ENCODE data around the gene SMG6. TPM values are rescaled to one million over a fixed set of nuclear protein-coding genes. Genes with fewer than 3 reads are reported as not detected.

The SMG6 gene
- total and polyA plus RNA-seq, 2 of the 13 experiments (the other 11 are each of a cell fraction or from before 2014, with no cell fraction given) = 4.6 to 14.6 TPM

DNA sequence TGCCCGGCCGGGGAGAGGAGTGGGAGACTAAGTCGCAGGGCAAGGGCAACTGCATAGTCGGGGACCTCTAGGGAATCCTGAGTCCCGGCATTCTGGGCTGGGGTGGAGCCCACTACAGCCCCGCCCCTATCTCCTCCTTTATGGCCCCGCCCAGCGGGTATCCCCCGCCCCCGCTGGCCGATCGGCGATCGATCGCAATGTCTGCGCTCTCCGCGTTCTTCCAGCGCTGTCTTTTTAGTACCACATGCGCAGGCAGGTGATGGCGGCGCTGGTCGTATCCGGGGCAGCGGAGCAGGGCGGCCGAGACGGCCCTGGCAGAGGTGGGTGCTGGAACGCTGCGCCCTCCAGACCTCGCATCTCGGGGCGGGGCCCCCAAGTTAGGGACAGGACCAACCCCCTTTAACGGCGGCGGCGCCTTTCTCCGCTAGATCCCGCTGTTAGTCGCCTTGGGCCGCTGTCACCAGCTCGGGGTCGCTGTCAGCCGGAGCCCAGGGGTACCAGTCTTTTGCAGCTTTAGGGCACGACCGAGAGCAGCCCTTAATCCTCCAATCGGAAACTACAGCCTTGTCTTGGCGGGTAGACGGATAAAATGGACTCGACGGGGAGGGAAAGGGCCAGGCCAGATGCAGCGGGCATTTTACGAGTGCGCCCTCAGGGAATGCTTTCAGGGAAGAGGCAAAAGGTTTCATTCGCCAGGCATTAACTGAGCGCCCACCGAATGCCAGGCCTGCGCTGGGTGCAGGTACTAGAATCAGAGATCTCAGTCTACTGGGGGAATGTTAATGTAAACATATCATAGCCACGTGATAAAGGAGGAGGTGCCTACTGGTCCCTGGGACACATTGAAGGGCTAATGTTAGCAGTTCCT lies 273.4 kb downstream of the SMG6 start, which contains the start of gene DPH1 (continued):
- TF ChIP-seq ZC3H13 (CRISPR knock-in tag; IDR thresholded peaks at IDR 0.05) (peak; percentile 74; the same call in 1 of the 2 replicates), RBFOX2 (IDR thresholded peaks at IDR 0.05; ENCODE audit: low read depth, low read length) (peak; percentile 91), ZFYVE20 (CRISPR knock-in tag; IDR thresholded peaks at IDR 0.05; ENCODE audit: borderline replicate concordance, low read depth) (no peak), SOX5 (CRISPR knock-in tag; IDR thresholded peaks at IDR 0.05; ENCODE audit: borderline replicate concordance) (peak; percentile 49; the same call in 1 of the 2 replicates), NFKBIZ (CRISPR knock-in tag; IDR thresholded peaks at IDR 0.05) (0 out of 2 replicates have a peak, but pooled peaks have one; percentile 64), TAF1 (CRISPR knock-in tag; IDR thresholded peaks at IDR 0.05) (peak; percentile 87), PPARG (CRISPR knock-in tag; conservative IDR thresholded peaks at IDR 0.05) (0 out of 2 replicates have a peak, but pooled peaks have one; percentile 27), ZNF770 (CRISPR knock-in tag; IDR thresholded peaks at IDR 0.05) (no peak), ZNF296 (CRISPR knock-in tag; conservative IDR thresholded peaks at IDR 0.05) (no peak), AGO1 (IDR thresholded peaks at IDR 0.05; ENCODE audit: low read depth, low read length, poor library complexity, severe bottlenecking) (no peak), ZBTB20 (CRISPR knock-in tag; IDR thresholded peaks at IDR 0.05; ENCODE audit: borderline replicate concordance, low read depth) (peak; percentile 47; the same call in 1 of the 2 replicates), HES4 (CRISPR knock-in tag; IDR thresholded peaks at IDR 0.05; ENCODE audit: borderline replicate concordance) (0 out of 2 replicates have a peak, but pooled peaks have one; percentile 47), ZSCAN12 (CRISPR knock-in tag; IDR thresholded peaks at IDR 0.05) (0 out of 2 replicates have a peak, but pooled peaks have one; percentile 66), NCOA5 (CRISPR knock-in tag; IDR thresholded peaks at IDR 0.05) (no peak), FOXJ3 (CRISPR knock-in tag; IDR thresholded peaks at IDR 0.05; ENCODE audit: borderline replicate concordance) (peak; percentile 47; the same call in 1 of the 2 replicates), FOXA1 (IDR thresholded peaks at IDR 0.05) (no peak), FOXA1 (CRISPR knock-in tag; IDR thresholded peaks at IDR 0.05) (peak; percentile 52), ZNF891 (CRISPR knock-in tag; IDR thresholded peaks at IDR 0.05) (peak; percentile 70; the same call in 1 of the 2 replicates)
- TF ChIP-seq, protein P1, sequence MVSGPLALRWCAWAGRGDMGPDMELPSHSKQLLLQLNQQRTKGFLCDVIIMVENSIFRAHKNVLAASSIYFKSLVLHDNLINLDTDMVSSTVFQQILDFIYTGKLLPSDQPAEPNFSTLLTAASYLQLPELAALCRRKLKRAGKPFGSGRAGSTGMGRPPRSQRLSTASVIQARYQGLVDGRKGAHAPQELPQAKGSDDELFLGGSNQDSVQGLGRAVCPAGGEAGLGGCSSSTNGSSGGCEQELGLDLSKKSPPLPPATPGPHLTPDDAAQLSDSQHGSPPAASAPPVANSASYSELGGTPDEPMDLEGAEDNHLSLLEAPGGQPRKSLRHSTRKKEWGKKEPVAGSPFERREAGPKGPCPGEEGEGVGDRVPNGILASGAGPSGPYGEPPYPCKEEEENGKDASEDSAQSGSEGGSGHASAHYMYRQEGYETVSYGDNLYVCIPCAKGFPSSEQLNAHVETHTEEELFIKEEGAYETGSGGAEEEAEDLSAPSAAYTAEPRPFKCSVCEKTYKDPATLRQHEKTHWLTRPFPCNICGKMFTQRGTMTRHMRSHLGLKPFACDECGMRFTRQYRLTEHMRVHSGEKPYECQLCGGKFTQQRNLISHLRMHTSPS (CRISPR knock-in tag; IDR thresholded peaks at IDR 0.05; ENCODE audit: low read depth) = no peak
- TF ChIP-seq, protein P2, sequence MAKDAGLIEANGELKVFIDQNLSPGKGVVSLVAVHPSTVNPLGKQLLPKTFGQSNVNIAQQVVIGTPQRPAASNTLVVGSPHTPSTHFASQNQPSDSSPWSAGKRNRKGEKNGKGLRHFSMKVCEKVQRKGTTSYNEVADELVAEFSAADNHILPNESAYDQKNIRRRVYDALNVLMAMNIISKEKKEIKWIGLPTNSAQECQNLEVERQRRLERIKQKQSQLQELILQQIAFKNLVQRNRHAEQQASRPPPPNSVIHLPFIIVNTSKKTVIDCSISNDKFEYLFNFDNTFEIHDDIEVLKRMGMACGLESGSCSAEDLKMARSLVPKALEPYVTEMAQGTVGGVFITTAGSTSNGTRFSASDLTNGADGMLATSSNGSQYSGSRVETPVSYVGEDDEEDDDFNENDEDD (CRISPR knock-in tag; IDR thresholded peaks at IDR 0.05; ENCODE audit: borderline replicate concordance) = peak; percentile 66; the same call in 1 of the 2 replicates
- TF ChIP-seq, protein P3, sequence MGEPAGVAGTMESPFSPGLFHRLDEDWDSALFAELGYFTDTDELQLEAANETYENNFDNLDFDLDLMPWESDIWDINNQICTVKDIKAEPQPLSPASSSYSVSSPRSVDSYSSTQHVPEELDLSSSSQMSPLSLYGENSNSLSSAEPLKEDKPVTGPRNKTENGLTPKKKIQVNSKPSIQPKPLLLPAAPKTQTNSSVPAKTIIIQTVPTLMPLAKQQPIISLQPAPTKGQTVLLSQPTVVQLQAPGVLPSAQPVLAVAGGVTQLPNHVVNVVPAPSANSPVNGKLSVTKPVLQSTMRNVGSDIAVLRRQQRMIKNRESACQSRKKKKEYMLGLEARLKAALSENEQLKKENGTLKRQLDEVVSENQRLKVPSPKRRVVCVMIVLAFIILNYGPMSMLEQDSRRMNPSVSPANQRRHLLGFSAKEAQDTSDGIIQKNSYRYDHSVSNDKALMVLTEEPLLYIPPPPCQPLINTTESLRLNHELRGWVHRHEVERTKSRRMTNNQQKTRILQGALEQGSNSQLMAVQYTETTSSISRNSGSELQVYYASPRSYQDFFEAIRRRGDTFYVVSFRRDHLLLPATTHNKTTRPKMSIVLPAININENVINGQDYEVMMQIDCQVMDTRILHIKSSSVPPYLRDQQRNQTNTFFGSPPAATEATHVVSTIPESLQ (CRISPR knock-in tag; conservative IDR thresholded peaks at IDR 0.05) = no peak

Data from HepG2 (cell line).